ENCODE results near the gene SDK2.
"Not testable (repeated sequence)": the region's sequence is repeated elsewhere in the genome, so short reads cannot be mapped to it uniquely, and the experiment has no call there.

Gene SDK2

DNA sequence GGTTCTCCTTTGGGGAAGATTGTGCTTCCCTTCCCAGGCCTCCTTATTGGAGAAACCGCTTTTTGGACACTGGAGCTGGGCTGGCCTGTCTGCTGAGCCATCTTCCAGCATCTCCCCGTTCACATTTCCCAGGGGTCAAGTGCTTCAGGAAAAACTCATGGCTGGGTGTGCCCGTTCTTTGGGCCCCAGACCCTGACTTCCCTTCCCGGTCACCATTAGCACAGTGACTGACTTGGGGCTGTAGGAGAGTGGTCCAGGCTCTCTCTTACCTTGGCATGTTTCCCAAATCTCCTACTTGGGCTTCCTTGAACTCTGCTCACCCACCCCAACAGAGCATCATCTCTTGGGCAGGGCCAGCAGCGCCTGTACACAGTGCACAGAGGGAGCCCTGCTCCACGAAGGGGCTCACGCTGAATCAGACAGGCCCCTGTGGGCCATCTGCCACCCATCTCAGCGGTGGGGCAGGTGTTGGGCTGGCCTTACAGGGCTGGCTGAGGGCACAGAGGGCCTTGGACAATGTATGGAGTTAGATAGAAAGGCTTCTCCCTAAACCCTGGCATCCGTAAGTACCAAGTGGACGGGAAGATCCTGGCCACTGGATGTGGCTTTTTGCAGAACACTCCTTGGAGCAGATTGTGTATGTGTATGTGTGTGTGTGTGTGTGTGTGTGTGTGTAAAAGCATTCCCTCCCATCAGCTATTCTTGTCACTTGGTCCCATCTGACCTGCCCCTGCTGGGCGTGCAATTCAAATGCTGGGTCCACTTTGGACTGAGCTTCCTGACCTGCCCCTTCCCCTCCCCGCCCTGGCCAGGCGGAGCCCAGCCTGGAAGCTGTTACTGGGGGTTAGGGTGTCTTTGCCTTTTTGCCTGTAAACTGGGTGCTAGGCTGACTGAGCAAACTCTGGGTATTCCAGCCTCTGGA is 307.6 kb downstream of the SDK2 start:
- TF ChIP-seq, protein P1, sequence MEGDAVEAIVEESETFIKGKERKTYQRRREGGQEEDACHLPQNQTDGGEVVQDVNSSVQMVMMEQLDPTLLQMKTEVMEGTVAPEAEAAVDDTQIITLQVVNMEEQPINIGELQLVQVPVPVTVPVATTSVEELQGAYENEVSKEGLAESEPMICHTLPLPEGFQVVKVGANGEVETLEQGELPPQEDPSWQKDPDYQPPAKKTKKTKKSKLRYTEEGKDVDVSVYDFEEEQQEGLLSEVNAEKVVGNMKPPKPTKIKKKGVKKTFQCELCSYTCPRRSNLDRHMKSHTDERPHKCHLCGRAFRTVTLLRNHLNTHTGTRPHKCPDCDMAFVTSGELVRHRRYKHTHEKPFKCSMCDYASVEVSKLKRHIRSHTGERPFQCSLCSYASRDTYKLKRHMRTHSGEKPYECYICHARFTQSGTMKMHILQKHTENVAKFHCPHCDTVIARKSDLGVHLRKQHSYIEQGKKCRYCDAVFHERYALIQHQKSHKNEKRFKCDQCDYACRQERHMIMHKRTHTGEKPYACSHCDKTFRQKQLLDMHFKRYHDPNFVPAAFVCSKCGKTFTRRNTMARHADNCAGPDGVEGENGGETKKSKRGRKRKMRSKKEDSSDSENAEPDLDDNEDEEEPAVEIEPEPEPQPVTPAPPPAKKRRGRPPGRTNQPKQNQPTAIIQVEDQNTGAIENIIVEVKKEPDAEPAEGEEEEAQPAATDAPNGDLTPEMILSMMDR (IDR thresholded peaks at IDR 0.05; ENCODE audit: insufficient read depth, low read depth, low read length, missing control alignments), result no peak
- DNase-seq (ENCODE audit: low read depth), result no peak

DNA sequence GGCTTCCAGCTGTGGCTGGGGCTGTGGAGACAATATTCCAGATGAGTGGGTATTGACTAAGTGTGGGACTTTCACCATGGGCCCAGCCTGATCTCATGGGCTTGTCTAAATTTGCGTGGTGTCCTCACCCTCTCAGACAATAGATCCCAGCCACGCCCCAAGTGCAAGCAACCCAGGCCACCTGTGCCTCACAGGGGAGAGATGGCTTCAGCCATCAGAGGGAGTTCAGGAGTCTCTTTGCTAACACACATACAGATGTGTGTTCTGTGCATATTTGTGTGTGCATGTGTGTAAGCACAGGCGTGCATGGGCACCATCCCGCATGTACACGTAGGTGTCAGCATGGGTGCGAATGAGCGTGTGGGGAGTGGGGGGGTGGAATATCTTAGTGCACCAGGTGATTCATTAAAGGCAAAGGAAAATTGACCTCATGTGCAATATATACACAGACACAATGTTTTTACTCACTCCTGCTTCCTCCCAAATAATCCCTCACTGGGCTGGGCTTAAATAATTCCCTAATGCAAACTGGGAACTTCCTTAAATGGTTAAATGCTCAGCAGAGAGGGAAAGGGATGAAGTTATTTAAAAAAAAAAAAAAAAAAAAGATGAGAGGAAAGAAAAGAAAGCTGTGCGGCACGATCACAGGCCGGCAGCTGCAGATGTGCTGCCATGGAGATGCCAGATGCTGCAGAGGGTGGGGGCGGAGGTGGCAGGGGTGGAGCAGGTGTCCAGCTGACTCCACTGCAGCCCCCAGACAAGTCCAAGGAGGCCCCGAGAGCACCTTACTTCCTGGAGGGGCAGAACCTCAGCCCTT is 308.4 kb downstream of the SDK2 start:
- TF ChIP-seq, protein P1 (IDR thresholded peaks at IDR 0.05; ENCODE audit: insufficient read depth, low read depth, low read length, missing control alignments), result peak; percentile 17
- H3K4me3 ChIP-seq (ENCODE audit: low read length), result no peak overlapping the region
- peak; percentile 93 for DNase-seq (ENCODE audit: low read depth)

More for the DNA sequence above, 307.6 kb downstream of the SDK2 start:
- no peak overlapping the region for H3K4me3 ChIP-seq (ENCODE audit: low read length)

DNA sequence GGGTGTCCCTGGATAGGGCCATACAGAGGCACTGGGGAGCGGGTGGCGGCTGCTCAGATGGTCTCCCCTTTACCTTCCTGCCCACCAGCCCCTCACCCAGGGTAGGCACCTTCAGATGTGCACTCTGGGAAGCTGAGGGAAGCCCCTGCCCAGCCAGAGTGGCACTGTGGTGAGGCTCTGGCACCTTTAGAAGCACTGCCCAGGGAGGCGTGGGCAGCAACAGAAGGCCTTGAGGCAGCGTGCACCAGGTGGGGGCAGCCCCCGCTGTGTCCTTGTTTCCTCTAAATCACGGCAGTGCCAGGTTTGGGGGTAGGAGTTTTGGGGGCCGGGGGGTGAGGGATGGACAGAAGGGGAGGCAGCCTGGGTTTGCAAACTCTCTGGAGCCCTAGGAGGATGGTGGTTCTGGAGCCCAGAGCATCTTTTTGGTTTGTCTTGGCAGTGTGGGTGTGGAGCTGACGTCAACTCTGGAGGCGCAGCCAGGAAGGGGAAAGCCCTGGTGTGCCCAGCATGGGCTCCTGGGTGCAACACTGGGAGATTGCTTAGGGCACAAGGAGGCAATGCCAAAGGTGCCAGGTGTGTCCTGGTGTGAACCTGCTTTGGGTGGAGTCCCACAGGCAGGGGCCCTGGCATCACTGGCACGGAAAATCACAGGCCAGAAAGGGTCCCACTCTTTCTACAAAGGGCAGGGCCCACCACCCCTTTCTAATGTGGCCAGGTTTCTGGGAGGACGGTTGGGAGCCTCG is 309.3 kb downstream of the SDK2 start:
- DNase-seq (ENCODE audit: low read depth), result peak; percentile 71
- TF ChIP-seq, protein P1 (IDR thresholded peaks at IDR 0.05; ENCODE audit: insufficient read depth, low read depth, low read length, missing control alignments), result no peak
- no peak overlapping the region for H3K4me3 ChIP-seq (ENCODE audit: low read length)

DNA sequence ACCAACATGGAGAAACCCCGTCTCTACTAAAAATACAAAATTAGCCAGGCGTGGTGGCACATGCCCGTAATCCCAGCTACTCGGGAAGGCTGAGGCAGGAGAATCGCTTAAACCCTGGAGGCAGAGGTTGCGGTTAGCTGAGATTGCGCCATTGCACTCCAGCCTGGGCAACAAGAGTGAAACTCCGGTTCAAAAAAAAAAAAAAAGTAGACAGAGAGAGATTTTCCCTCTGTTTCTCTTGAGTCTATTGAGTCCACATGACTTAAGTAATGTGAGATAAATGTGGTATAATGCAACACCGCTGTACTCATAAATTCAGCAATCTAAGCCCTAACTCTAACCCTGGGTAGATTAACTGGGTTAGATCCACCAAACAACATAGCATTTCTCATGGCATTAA is 310.8 kb downstream of the SDK2 start:
- DNase-seq (ENCODE audit: low read depth), result peak; percentile 76
- not testable (repeated sequence) for H3K4me3 ChIP-seq (ENCODE audit: low read length)

DNA sequence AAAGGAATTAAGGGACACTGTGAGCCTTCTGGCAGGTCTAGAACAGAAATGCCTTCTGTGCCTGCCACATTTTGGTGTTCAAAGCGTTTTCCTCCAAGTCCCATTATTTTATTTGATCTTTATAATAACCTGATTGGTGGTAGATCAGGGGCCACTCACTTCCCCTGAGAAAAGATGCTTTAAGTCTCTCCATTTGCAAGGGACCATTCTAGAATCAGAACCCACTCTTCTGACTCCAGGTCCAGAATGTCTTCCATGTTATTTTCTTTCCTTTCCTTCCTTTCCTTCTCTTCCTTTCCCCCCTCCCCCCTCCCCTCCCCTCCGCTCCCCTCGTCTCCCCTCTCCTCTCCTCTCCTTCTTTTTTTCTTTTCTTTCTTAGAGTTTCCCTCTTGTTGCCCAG is 313.2 kb downstream of the SDK2 start:
- TF ChIP-seq, protein P1 (IDR thresholded peaks at IDR 0.05; ENCODE audit: insufficient read depth, low read depth, low read length, missing control alignments), result no peak
- H3K4me3 ChIP-seq (ENCODE audit: low read length), result no peak overlapping the region

DNA sequence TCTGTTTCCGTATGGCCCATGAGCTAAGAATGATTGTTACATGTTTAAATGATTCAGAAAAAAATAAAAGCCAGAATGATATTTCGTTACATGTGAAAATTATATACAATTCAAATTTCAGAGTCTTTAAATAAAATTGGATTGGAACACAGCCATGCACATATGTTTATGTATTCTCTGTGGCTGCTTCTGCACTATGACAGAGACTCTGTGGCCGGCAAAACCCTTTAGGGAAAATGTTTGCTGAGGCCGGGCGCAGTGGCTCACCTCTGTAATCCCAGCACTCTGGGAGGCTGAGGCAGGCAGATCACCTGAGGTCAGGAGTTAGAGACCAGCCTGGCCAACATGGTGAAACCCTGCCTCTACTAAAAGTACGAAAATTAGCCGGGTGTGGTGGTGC is 316.6 kb downstream of the SDK2 start:
- no peak for DNase-seq (ENCODE audit: low read depth)
- no peak overlapping the region for H3K4me3 ChIP-seq (ENCODE audit: low read length)
- TF ChIP-seq, protein P1 (IDR thresholded peaks at IDR 0.05; ENCODE audit: insufficient read depth, low read depth, low read length, missing control alignments), result no peak

More for the DNA sequence above, 313.2 kb downstream of the SDK2 start:
- no peak for DNase-seq (ENCODE audit: low read depth)

DNA sequence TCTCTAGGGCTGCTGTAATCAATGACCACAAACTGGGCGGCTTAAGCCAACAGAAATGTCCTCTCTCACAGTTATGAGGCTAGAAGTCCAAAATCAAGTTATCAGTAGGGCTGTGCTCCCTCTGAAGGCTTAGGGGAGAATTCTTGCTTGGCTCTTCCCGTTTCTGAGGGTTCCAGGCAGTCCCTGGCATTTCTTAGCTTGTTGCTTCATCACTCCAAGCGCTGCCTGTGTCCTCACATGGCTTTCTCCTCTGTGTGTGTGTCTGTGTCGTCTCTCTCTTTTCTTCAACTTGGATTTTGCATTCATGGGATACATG is 318.8 kb downstream of the SDK2 start:
- peak; percentile 39 for DNase-seq (ENCODE audit: low read depth)
- H3K4me3 ChIP-seq (ENCODE audit: low read length), result no peak overlapping the region
- TF ChIP-seq, protein P1 (IDR thresholded peaks at IDR 0.05; ENCODE audit: insufficient read depth, low read depth, low read length, missing control alignments), result peak; percentile 11

Measured in epithelial cell of esophagus (primary cell).